ENCODE data around the gene SCOC.

SCOC gene

GRCh38 chr4:140358281-140358680 is 15.2 kb upstream of the SCOC start:
- DNase-seq (ENCODE audit: low read depth): no peak
- no peak overlapping the region for H3K4me3 ChIP-seq (ENCODE audit: control insufficient read depth, low read depth, low read length)
- TF ChIP-seq, protein P1, sequence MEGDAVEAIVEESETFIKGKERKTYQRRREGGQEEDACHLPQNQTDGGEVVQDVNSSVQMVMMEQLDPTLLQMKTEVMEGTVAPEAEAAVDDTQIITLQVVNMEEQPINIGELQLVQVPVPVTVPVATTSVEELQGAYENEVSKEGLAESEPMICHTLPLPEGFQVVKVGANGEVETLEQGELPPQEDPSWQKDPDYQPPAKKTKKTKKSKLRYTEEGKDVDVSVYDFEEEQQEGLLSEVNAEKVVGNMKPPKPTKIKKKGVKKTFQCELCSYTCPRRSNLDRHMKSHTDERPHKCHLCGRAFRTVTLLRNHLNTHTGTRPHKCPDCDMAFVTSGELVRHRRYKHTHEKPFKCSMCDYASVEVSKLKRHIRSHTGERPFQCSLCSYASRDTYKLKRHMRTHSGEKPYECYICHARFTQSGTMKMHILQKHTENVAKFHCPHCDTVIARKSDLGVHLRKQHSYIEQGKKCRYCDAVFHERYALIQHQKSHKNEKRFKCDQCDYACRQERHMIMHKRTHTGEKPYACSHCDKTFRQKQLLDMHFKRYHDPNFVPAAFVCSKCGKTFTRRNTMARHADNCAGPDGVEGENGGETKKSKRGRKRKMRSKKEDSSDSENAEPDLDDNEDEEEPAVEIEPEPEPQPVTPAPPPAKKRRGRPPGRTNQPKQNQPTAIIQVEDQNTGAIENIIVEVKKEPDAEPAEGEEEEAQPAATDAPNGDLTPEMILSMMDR (conservative IDR thresholded peaks at IDR 0.05; ENCODE audit: control insufficient read depth, insufficient read depth, low read depth, low read length): no peak

DNA sequence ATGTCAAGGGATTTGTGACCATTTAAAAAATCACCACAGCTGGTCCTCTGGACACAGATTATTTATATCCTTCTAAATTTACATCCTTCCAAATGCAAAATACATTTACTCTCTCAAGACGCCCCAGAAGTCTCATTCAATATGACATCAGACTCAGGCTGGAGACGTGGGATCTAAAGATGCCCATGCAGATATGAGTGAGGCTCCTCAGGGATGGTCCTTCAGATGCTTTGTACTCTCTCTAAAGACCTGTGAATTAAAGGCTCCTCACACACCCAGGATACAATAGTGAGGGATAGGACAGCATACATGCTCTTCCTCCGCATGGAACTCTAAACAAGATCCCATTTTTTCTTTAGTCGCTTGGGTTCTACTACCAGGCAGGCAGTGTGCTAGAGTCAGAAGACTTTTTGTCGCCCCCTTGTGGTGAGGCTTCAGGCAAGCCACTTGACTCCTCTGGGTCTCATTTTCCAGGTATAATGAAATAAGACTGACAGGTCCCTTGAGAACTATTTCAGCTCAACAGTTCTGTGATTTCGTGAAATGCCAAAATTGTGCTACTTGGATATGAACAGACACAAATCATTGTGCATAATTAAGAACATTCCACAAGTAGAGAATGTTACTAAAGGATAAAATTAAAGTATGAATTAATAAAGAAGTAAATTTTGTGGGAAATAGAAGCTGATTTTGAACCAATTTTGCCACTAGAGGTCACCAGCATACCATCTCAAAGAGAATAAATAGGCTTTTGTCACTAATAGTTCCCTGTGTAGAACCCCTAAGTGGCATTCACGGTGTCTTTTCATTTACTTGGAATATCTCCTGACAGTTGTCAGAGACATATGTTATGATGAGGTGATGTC is 13.7 kb upstream of the SCOC start:
- DNase-seq (ENCODE audit: low read depth): peak; percentile 83
- H3K4me3 ChIP-seq (ENCODE audit: control insufficient read depth, low read depth, low read length): no peak overlapping the region
- TF ChIP-seq, protein P1 (conservative IDR thresholded peaks at IDR 0.05; ENCODE audit: control insufficient read depth, insufficient read depth, low read depth, low read length): peak; percentile 75

DNA sequence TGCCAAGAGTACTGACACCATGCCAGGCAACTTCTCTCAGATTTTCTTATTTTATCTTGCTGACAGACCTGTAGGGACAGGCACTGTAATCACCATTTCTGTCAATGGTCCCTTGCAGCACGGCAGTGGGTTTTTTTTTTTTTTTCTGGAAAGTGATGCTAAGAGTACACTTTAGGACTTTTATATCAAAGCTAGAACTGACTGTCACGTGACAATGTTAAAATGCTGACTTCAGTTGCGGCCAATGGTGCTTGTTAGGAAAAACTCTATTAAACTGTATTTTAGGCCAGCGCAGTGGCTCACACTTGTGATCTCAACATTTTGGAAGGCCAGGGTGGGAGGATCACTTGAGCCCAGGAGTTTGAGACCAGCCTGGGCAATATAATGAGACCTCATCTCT is 12.3 kb upstream of the SCOC start:
- TF ChIP-seq, protein P1 (conservative IDR thresholded peaks at IDR 0.05; ENCODE audit: control insufficient read depth, insufficient read depth, low read depth, low read length): no peak
- DNase-seq (ENCODE audit: low read depth): no peak
- no peak overlapping the region for H3K4me3 ChIP-seq (ENCODE audit: control insufficient read depth, low read depth, low read length)

DNA sequence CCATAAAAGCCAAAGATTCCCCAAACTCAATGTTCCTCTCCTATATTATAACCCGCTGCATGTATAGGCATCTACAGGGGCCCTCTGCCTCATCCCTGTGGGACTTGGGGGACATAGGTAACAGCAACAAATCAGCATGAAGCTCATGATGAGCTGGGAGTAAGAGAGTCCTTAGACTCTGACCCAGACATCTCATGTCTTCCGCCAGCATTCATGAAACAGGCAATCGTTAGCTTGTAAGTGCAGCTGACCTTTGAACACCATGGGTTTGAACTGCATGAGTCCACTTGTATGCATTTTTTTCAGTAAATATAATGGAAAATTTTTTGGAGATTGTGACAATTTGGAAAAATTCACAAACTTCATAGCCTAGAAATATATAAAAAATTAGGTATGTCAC is 10.4 kb upstream of the SCOC start:
- no peak overlapping the region for H3K4me3 ChIP-seq (ENCODE audit: control insufficient read depth, low read depth, low read length)
- TF ChIP-seq, protein P1 (conservative IDR thresholded peaks at IDR 0.05; ENCODE audit: control insufficient read depth, insufficient read depth, low read depth, low read length): no peak
- DNase-seq (ENCODE audit: low read depth): no peak

GRCh38 chr4:140363558-140363957 is 9.9 kb upstream of the SCOC start:
- DNase-seq (ENCODE audit: low read depth): no peak
- TF ChIP-seq, protein P1 (conservative IDR thresholded peaks at IDR 0.05; ENCODE audit: control insufficient read depth, insufficient read depth, low read depth, low read length): no peak
- no peak overlapping the region for H3K4me3 ChIP-seq (ENCODE audit: control insufficient read depth, low read depth, low read length)

- H3K4me3 ChIP-seq (ENCODE audit: control insufficient read depth, low read depth, low read length): no peak overlapping the region
- TF ChIP-seq, protein P1 (conservative IDR thresholded peaks at IDR 0.05; ENCODE audit: control insufficient read depth, insufficient read depth, low read depth, low read length): no peak
- DNase-seq (ENCODE audit: low read depth): peak; percentile 17
Observed at GRCh38 chr4:140367738-140368137, 5.7 kb upstream of the SCOC start.
